Calu3 (cell line): Measurements from ENCODE around the gene TMEM97. TPM values are rescaled to one million over a fixed set of nuclear protein-coding genes. Genes with fewer than 3 reads are reported as not detected.

Source experiments
- BruUV-seq: library from RNA; stranded (reverse); fragments of 400-500 nt; replicated peaks from 2 replicates; lab custom pipeline; 2021; lab: Mats Ljungman, UMichigan
- CTCF ChIA-PET: fragments of 300-600 bp; sonication (Branson Sonifier 250); formaldehyde crosslinking; loops from one replicate; lab custom pipeline; 2022; ENCODE audit warnings: antibody characterized with exemption; lab: Charles Lee
- DNase-seq: peaks from one replicate; pipeline ENCODE4 v3.0.0; 2022
- H3K27ac Mint-ChIP-seq: one replicate; pipeline ENCODE4 v1.8.0; 2022; ENCODE audit warnings: mixed read lengths; ENCODE audit not compliant: unreplicated experiment
- H3K27me3 Mint-ChIP-seq: one replicate; pipeline ENCODE4 v1.8.0; 2022; ENCODE audit warnings: mixed read lengths; ENCODE audit not compliant: unreplicated experiment
- H3K36me3 Mint-ChIP-seq: one replicate; pipeline ENCODE4 v1.8.0; 2022; ENCODE audit warnings: mild to moderate bottlenecking, moderate library complexity, mixed read lengths; ENCODE audit not compliant: insufficient read depth, unreplicated experiment
- H3K4me1 Mint-ChIP-seq: one replicate; pipeline ENCODE4 v1.8.0; 2022; ENCODE audit warnings: mild to moderate bottlenecking, low read depth, mixed read lengths; ENCODE audit not compliant: unreplicated experiment
- H3K4me3 Mint-ChIP-seq: one replicate; pipeline ENCODE4 v1.8.0; 2022; ENCODE audit warnings: mild to moderate bottlenecking, low read depth, moderate library complexity, mixed read lengths; ENCODE audit not compliant: unreplicated experiment
- H3K9me3 Mint-ChIP-seq: one replicate; pipeline ENCODE4 v1.8.0; 2022; ENCODE audit warnings: low read depth, mixed read lengths; ENCODE audit not compliant: unreplicated experiment
- CTCF ChIP-seq: fragments of 200-600 bp; IDR thresholded peaks from one replicate; pipeline ENCODE4 v1.8.0; 2022; ENCODE audit warnings: antibody characterized with exemption; ENCODE audit not compliant: unreplicated experiment
- intact Hi-C: fragments of 100-400 bp; cut with micrococcal nuclease; formaldehyde crosslinking; loops from one replicate; pipeline ENCODE4 v1.10.0; 2022; ENCODE audit not compliant: unreplicated experiment
- total RNA-seq: library from RNA; stranded (reverse); gene quantifications from 2 replicates; pipeline ENCODE4 v1.2.3, GENCODE V29; 2022

Gene TMEM97
- total RNA-seq, 1 experiment from 2014 or later: 110 TPM

GRCh38 chr17:28346746-28347246, 27.8 kb downstream of the TMEM97 start:
- H3K27me3 Mint-ChIP-seq: no peaks in the 10 kb centered on the region
- TF ChIP-seq CTCF: peak; percentile 21
- H3K27ac Mint-ChIP-seq: peak overlapping the region; percentile 82
- peaks cover 58% of the 10 kb centered on the region for H3K36me3 Mint-ChIP-seq
- H3K9me3 Mint-ChIP-seq: no peaks in the 10 kb centered on the region
- CTCF ChIA-PET: interaction anchor here (1.0 to 2.0 kb wide), 4 partner anchors 11 to 95 kb away, joined by 3 to 9 read pairs (median 6); partner anchors contain the start of genes POLDIP2 and TNFAIP1
- DNase-seq: peak; percentile 37
- no peak overlapping the region for H3K4me3 Mint-ChIP-seq
- peaks cover 21% of the 10 kb centered on the region for H3K4me1 Mint-ChIP-seq
- intact Hi-C loops: no loop called here
- TSS peak; percentile 3 for BruUV-seq

GRCh38 chr17:28347261-28347891, 28.4 kb downstream of the TMEM97 start:
- TF ChIP-seq CTCF: no peak
- no peaks in the 10 kb centered on the region for H3K9me3 Mint-ChIP-seq
- peak; percentile 63 for DNase-seq
- no peak overlapping the region for H3K4me3 Mint-ChIP-seq
- CTCF ChIA-PET: interaction anchor here (1.0 to 2.0 kb wide), 4 partner anchors 10 to 96 kb away, joined by 3 to 9 read pairs (median 6); partner anchors contain the start of genes POLDIP2 and TNFAIP1
- no peaks in the 10 kb centered on the region for H3K27me3 Mint-ChIP-seq
- intact Hi-C loops: no loop called here
- peaks cover 21% of the 10 kb centered on the region for H3K4me1 Mint-ChIP-seq
- peaks cover 58% of the 10 kb centered on the region for H3K36me3 Mint-ChIP-seq
- peak overlapping the region; percentile 82 for H3K27ac Mint-ChIP-seq
- TSS peak; percentile 34 for BruUV-seq

- CTCF ChIA-PET: no interaction called here
- peaks cover 55% of the 10 kb centered on the region for H3K36me3 Mint-ChIP-seq
- no peak overlapping the region for H3K27ac Mint-ChIP-seq
- no peaks in the 10 kb centered on the region for H3K27me3 Mint-ChIP-seq
- no TSS peak for BruUV-seq
- no peak overlapping the region for H3K4me3 Mint-ChIP-seq
- H3K4me1 Mint-ChIP-seq: peaks cover 21% of the 10 kb centered on the region
- intact Hi-C loops: no loop called here
- TF ChIP-seq CTCF: no peak
- DNase-seq: no peak
- no peaks in the 10 kb centered on the region for H3K9me3 Mint-ChIP-seq
These were observed 30.0 kb downstream of the TMEM97 start for GRCh38 chr17:28348979-28349378.

- Mint-ChIP-seq H3K27me3 (no peaks in the 10 kb centered on the region), H3K4me3 (no peak overlapping the region), H3K36me3 (peaks cover 48% of the 10 kb centered on the region), H3K27ac (no peak overlapping the region), H3K4me1 (peaks cover 21% of the 10 kb centered on the region), H3K9me3 (no peaks in the 10 kb centered on the region)
- CTCF ChIA-PET: no interaction called here
- intact Hi-C loops: no loop called here
- no peak for TF ChIP-seq CTCF
- no peak for DNase-seq
- BruUV-seq: no TSS peak
These were observed 31.3 kb downstream of the TMEM97 start for GRCh38 chr17:28350271-28350670.
